ENCODE data around the gene ARL4C. TPM values are rescaled to one million over a fixed set of nuclear protein-coding genes. Genes with fewer than 3 reads are reported as not detected.
A peak's percentile ranks its signal among the peaks of the same experiment; 100 is the strongest.

ARL4C gene
- 10 to 100 TPM; 49.7 to 54.6 (median 50.0) TPM for polyA plus RNA-seq (ENCODE audit: insufficient read length in 3 of 3)
- long read RNA-seq, donor 1, full-length matches to known transcripts = 83 of 83 reads
- long read RNA-seq, donor 1, partial matches to known transcripts = 0 of 83 reads
- long read RNA-seq, donor 1, other reads (novel, unspliced or antisense) = 0 of 83 reads
- long read RNA-seq, donor 2, full-length matches to known transcripts = 96 of 96 reads
- long read RNA-seq, donor 2, partial matches to known transcripts = 0 of 96 reads
- long read RNA-seq, donor 2, other reads (novel, unspliced or antisense) = 0 of 96 reads
- long read RNA-seq, donor 3, full-length matches to known transcripts = 100 of 100 reads
- long read RNA-seq, donor 3, partial matches to known transcripts = 0 of 100 reads
- long read RNA-seq, donor 3, other reads (novel, unspliced or antisense) = 0 of 100 reads
- long read RNA-seq, donor 4, full-length matches to known transcripts = 109 of 109 reads
- long read RNA-seq, donor 4, partial matches to known transcripts = 0 of 109 reads
- long read RNA-seq, donor 4, other reads (novel, unspliced or antisense) = 0 of 109 reads
- long read RNA-seq, donor 5 = 0 reads
- long read RNA-seq, donor 6, full-length matches to known transcripts = 132 of 132 reads
- long read RNA-seq, donor 6, partial matches to known transcripts = 0 of 132 reads
- long read RNA-seq, donor 6, other reads (novel, unspliced or antisense) = 0 of 132 reads
- long read RNA-seq, donor 7, full-length matches to known transcripts = 118 of 118 reads
- long read RNA-seq, donor 7, partial matches to known transcripts = 0 of 118 reads
- long read RNA-seq, donor 7, other reads (novel, unspliced or antisense) = 0 of 118 reads
- long read RNA-seq, donor 8, full-length matches to known transcripts = 178 of 178 reads
- long read RNA-seq, donor 8, partial matches to known transcripts = 0 of 178 reads
- long read RNA-seq, donor 8, other reads (novel, unspliced or antisense) = 0 of 178 reads
- long read RNA-seq, donor 9, full-length matches to known transcripts = 80 of 80 reads
- long read RNA-seq, donor 9, partial matches to known transcripts = 0 of 80 reads
- long read RNA-seq, donor 9, other reads (novel, unspliced or antisense) = 0 of 80 reads
- long read RNA-seq, donor 10, full-length matches to known transcripts = 93 of 93 reads
- long read RNA-seq, donor 10, partial matches to known transcripts = 0 of 93 reads
- long read RNA-seq, donor 10, other reads (novel, unspliced or antisense) = 0 of 93 reads
- long read RNA-seq, donor 11, full-length matches to known transcripts = 52 of 52 reads
- long read RNA-seq, donor 11, partial matches to known transcripts = 0 of 52 reads
- long read RNA-seq, donor 11, other reads (novel, unspliced or antisense) = 0 of 52 reads
- long read RNA-seq, donor 12, full-length matches to known transcripts = 62 of 62 reads
- long read RNA-seq, donor 12, partial matches to known transcripts = 0 of 62 reads
- long read RNA-seq, donor 12, other reads (novel, unspliced or antisense) = 0 of 62 reads
- long read RNA-seq, donor 13, full-length matches to known transcripts = 234 of 234 reads
- long read RNA-seq, donor 13, partial matches to known transcripts = 0 of 234 reads
- long read RNA-seq, donor 13, other reads (novel, unspliced or antisense) = 0 of 234 reads
- long read RNA-seq, donor 14, full-length matches to known transcripts = 71 of 71 reads
- long read RNA-seq, donor 14, partial matches to known transcripts = 0 of 71 reads
- long read RNA-seq, donor 14, other reads (novel, unspliced or antisense) = 0 of 71 reads
- long read RNA-seq, donor 15, full-length matches to known transcripts = 33 of 33 reads
- long read RNA-seq, donor 15, partial matches to known transcripts = 0 of 33 reads
- long read RNA-seq, donor 15, other reads (novel, unspliced or antisense) = 0 of 33 reads
- long read RNA-seq, donor 16, full-length matches to known transcripts = 208 of 208 reads
- long read RNA-seq, donor 16, partial matches to known transcripts = 0 of 208 reads
- long read RNA-seq, donor 16, other reads (novel, unspliced or antisense) = 0 of 208 reads

DNA sequence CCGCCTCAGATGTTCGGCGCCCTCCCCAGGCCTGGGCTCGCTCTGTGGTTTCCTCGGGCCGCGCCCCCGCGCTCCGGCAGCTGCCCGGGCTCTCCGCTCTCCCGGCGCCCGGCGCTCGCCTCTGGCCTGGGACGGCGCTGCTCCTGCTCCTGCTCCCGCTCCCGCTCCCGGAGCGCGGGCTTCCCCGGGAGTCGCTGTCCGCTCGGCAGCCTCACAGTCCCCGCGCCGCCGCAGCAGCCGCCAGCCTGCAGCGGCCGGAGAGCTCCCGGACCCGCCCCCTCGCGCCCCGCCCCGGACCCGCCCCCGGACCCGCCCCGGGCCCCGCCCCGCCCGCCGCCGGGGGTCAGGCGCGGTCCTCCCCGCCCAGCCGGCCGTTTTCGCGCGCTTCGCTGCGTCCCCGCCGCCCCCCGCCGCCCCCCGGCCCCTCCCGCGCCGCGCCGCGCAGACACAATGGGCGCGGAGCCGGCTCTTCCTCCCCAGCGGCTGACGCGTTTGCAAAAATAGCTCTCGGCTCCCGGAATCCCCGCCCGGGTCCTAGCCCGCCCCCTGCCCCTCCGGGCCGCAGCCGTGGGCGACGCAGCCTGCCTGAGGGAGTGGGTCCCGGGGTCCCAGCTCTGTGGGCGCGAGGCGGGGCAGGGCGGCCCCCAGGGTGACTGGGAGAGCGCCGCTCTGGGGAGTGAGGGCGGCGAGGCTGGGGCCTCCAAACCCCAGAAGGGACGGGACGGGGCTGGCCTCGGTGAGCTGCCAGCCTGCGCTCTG is at the start of gene ARL4C:
TSS of gene ARL4C (minus strand) at position 247 of the 759 bp plus-strand sequence. CDS start 495 bp downstream, outside the sequence.
- peak in 8 of 11 donors; percentile 50 to 76 (median 72) for DNase-seq (ENCODE audit: extremely low read depth in 1 of 11, low read depth in 9 of 11, low spot score in 4 of 11)

- DNase-seq (ENCODE audit: extremely low read depth in 1 of 11, low read depth in 9 of 11, low spot score in 4 of 11) = peak in 8 of 11 donors; percentile 30 to 55 (median 46)
Observed at GRCh38 chr2:234544659-234545611, 48.1 kb upstream of the ARL4C start.

DNA sequence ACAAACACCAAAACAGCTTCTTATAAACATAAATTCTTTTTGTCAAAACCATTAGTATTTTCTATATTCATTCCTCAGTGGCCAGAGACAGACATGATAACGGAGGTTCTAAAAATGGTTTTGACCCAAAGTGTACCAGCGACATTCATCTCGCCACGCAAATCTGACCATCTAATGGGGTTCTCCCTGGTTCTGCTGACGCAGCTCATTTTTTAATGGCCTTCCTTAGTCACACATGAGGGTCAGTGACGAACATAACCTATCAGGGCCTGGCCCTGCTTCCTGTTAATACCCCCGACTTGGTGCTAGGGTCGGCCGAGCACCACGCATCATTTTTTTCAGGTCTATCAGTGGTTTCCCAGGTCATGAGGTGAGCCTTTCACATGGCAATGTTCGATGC is 45.9 kb upstream of the ARL4C start:
- DNase-seq (ENCODE audit: extremely low read depth in 1 of 11, low read depth in 9 of 11, low spot score in 4 of 11) = no peak

DNA sequence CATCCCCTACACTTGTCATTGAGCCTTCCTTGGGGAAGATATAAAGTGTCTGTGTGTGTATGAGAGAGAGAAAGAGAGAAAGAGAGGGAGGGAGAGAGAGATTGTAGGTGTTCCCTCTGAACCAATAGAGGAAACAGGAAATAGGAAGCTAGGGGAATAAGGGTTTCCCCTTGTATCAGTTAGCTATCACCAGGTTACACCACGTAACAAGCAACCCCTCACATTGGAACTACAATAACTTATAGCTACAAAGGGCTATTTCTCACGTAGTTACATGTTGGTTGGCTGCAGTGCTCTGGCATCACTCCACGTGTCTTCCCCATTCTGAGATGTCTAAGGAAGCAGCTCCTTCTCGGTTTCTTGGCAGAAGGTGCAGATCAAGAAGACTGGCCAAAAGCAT is 41.0 kb upstream of the ARL4C start:
- no peak for DNase-seq (ENCODE audit: extremely low read depth in 1 of 11, low read depth in 9 of 11, low spot score in 4 of 11)

GRCh38 chr2:234536178-234536965 is 39.5 kb upstream of the ARL4C start:
- DNase-seq (ENCODE audit: extremely low read depth in 1 of 11, low read depth in 9 of 11, low spot score in 4 of 11) = peak in 2 of 11 donors; percentile 15 to 33

DNA sequence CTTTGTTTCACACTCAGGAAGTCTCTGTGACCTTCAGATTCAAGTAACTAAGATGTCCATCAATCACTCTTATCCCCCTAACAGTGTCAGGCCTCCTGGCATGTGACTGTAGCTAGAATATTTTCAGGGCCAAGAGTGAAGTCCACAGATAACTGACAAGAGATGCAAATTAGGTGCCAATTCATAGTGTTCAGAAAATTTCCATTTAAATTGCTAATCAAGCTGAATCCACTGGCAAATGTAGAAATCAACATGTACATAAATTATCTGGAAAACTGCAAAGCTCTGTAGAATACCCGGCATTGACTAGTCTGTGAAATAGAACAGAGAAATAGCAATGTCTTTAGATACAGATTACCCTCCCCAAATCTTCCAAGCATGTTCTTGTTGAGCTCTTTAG is 38.6 kb upstream of the ARL4C start:
- no peak for DNase-seq (ENCODE audit: extremely low read depth in 1 of 11, low read depth in 9 of 11, low spot score in 4 of 11)

- no peak for DNase-seq (ENCODE audit: extremely low read depth in 1 of 11, low read depth in 9 of 11, low spot score in 4 of 11)
Observed at GRCh38 chr2:234534515-234534914, 37.6 kb upstream of the ARL4C start.

GRCh38 chr2:234533626-234534025 is 36.7 kb upstream of the ARL4C start:
- no peak for DNase-seq (ENCODE audit: extremely low read depth in 1 of 11, low read depth in 9 of 11, low spot score in 4 of 11)

- DNase-seq (ENCODE audit: extremely low read depth in 1 of 11, low read depth in 9 of 11, low spot score in 4 of 11) = no peak
Observed at GRCh38 chr2:234528410-234529148, 31.7 kb upstream of the ARL4C start.

- DNase-seq (ENCODE audit: extremely low read depth in 1 of 11, low read depth in 9 of 11, low spot score in 4 of 11) = no peak
Observed at GRCh38 chr2:234526711-234527110, 29.8 kb upstream of the ARL4C start.

GRCh38 chr2:234521536-234521935 is 24.7 kb upstream of the ARL4C start:
- no peak for DNase-seq (ENCODE audit: extremely low read depth in 1 of 11, low read depth in 9 of 11, low spot score in 4 of 11)

- DNase-seq (ENCODE audit: extremely low read depth in 1 of 11, low read depth in 9 of 11, low spot score in 4 of 11) = no peak
Observed at GRCh38 chr2:234518986-234519642, 22.2 kb upstream of the ARL4C start.

GRCh38 chr2:234517971-234518370 is 21.1 kb upstream of the ARL4C start:
- DNase-seq (ENCODE audit: extremely low read depth in 1 of 11, low read depth in 9 of 11, low spot score in 4 of 11) = no peak
